T-cell (primary cell): ENCODE results near the gene ATL1. TPM values are rescaled to one million over a fixed set of nuclear protein-coding genes. Genes with fewer than 3 reads are reported as not detected.

Source experiments
- ATAC-seq, 4 experiments: fragments of 200-7000 bp in 3 of 4; fragments of 150-1000 bp in 1 of 4; cut with Tn5 transposase; replicated peaks in 1 of 4; 1 replicate in 3 of 4; 2 replicates in 1 of 4; pipeline ENCODE4 v1.10.0; 2021; ENCODE audit warnings: moderate library complexity in 3 of 4, mild to moderate bottlenecking in 2 of 4, moderate number of reproducible peaks in 1 of 4
- CTCF ChIA-PET, 2 donors: fragments of 300-600 bp; sonication (Branson Sonifier 250); formaldehyde crosslinking; loops; one replicate each; lab custom pipeline; 2022; ENCODE audit warnings: antibody characterized with exemption in 2 of 2; lab: Charles Lee
- POLR2A ChIA-PET, 2 donors: fragments of 300-600 bp; sonication (Branson Sonifier 250); formaldehyde crosslinking; loops; one replicate each; lab custom pipeline; 2022; ENCODE audit warnings: antibody characterized with exemption in 2 of 2; lab: Charles Lee
- DNase-seq, 35 experiments: peaks; one replicate each; pipeline versions ENCODE4 v3.0.0 to v3.0.0-alpha.2; 2013 to 2023
- H3K27ac ChIP-seq: one replicate; pipeline ENCODE4 v1.5.1; 2013; ENCODE audit warnings: low read length
- H3K27me3 ChIP-seq, 2 experiments: replicated peaks in 1 of 2; 1 replicate in 1 of 2; 2 replicates in 1 of 2; pipeline versions ENCODE4 v1.6.1 to v1.7.0; 2013; ENCODE audit warnings: low read length in 1 of 2, mixed read lengths in 1 of 2; ENCODE audit not compliant: control insufficient read depth in 2 of 2, insufficient read depth in 2 of 2; ENCODE audit errors: extremely low read depth in 1 of 2
- H3K36me3 ChIP-seq, 2 donors: 1 replicate in 1 of 2; 2 replicates in 1 of 2; pipeline versions ENCODE4 v1.6.1 to v1.7.0; 2013; ENCODE audit warnings: low read length in 1 of 2; ENCODE audit not compliant: control insufficient read depth in 2 of 2, insufficient read depth in 1 of 2; ENCODE audit errors: extremely low read depth in 1 of 2
- H3K4me1 ChIP-seq, 2 experiments: 1 replicate in 1 of 2; 2 replicates in 1 of 2; pipeline versions ENCODE4 v1.6.1 to v1.7.0; 2013; ENCODE audit warnings: low read length in 2 of 2, mixed read lengths in 1 of 2; ENCODE audit not compliant: insufficient read depth in 2 of 2, control insufficient read depth in 1 of 2; ENCODE audit errors: extremely low read depth in 1 of 2
- H3K4me3 ChIP-seq, 2 donors: 1 replicate in 1 of 2; 2 replicates in 1 of 2; pipeline versions ENCODE4 v1.5.1 to v1.7.0; 2013; ENCODE audit warnings: mild to moderate bottlenecking in 2 of 2, low read length in 1 of 2, moderate library complexity in 1 of 2; ENCODE audit not compliant: control insufficient read depth in 1 of 2; ENCODE audit errors: extremely low read depth in 1 of 2
- H3K9me3 ChIP-seq: 2 replicates; pipeline ENCODE4 v1.7.0; 2013
- H3K27ac Mint-ChIP-seq, 2 donors: one replicate each; pipeline ENCODE4 v1.8.0; 2020 to 2021; ENCODE audit warnings: mild to moderate bottlenecking in 2 of 2, mixed read lengths in 2 of 2
- H3K27me3 Mint-ChIP-seq, 2 donors: one replicate each; pipeline ENCODE4 v1.8.0; 2021 to 2022; ENCODE audit warnings: mixed read lengths in 2 of 2
- H3K36me3 Mint-ChIP-seq: one replicate; pipeline ENCODE4 v1.8.0; 2021; ENCODE audit warnings: mixed read lengths
- H3K4me1 Mint-ChIP-seq, 3 donors: one replicate each; pipeline ENCODE4 v1.8.0; 2020 to 2022; ENCODE audit warnings: mixed read lengths in 3 of 3, mild to moderate bottlenecking in 1 of 3
- H3K4me3 Mint-ChIP-seq, 3 donors: one replicate each; pipeline ENCODE4 v1.8.0; 2020 to 2022; ENCODE audit warnings: mild to moderate bottlenecking in 3 of 3, mixed read lengths in 3 of 3, moderate library complexity in 3 of 3
- H3K9me3 Mint-ChIP-seq, 3 donors: one replicate each; pipeline ENCODE4 v1.8.0; 2020 to 2022; ENCODE audit warnings: mixed read lengths in 3 of 3
- WGBS: methylation state at CpG from one replicate; pipeline ENCODE4 v1.1.5; 2013; ENCODE audit warnings: missing lambda C conversion rate; ENCODE audit not compliant: insufficient coverage; 5-methylcytosine and 5-hydroxymethylcytosine counted together
- total RNA-seq, 35 experiments: library from RNA in 6 of 35; stranded (reverse) in 6 of 35; fragments of 120-200 nt in 1 of 35; gene quantifications; one replicate each; pipeline versions ENCODE4 v1.2.1 to v1.2.4 and lab custom pipeline; 2013 to 2026

The ATL1 gene
- total RNA-seq (1 to 10 TPM; 1.2 to 3.2 (median 2.1) TPM), total RNA-seq (lab: John Stamatoyannopoulos, UW) (0.23 to 6.3 (median 2.0) reads per million in 29 experiments)
- 2.6 TPM for total RNA-seq (2013)

GRCh38 chr14:50559990-50560930, at the start of gene ATL1:
Gene ATL1 (plus strand): TSS chr14:50560145. CDS start chr14:50560266, 121 bp downstream.
- Mint-ChIP-seq H3K36me3 (no peaks in the 10 kb centered on the region), H3K27me3 (peaks cover 35 to 52% of the 10 kb centered on the region in 2 donors), H3K4me3 (peak within 1 kb of the TSS; percentile 74 to 77 (median 76)), H3K4me1 (peaks cover 8 to 13% (median 8%) of the 10 kb centered on the region in 3 donors), H3K27ac (no peak within 1 kb of the TSS), H3K9me3 (no peaks in the 10 kb centered on the region)
- DNase-seq, result peak in 31 of 35 experiments; percentile 5 to 55 (median 23)
- WGBS, result 2% methylated on average over 35 of the region's 66 CpGs
- ATAC-seq, result peak; percentile 76 to 81 (median 78)
- Histone ChIP-seq H3K4me1 (peaks cover 6 to 14% of the 10 kb centered on the region in 2 experiments), H3K36me3 (no peaks in the 10 kb centered on the region), H3K27me3 (peaks cover 0 to 22% of the 10 kb centered on the region in 2 experiments), H3K4me3 (peak within 1 kb of the TSS; percentile 53 to 71), H3K9me3 (no peaks in the 10 kb centered on the region), H3K27ac (no peak within 1 kb of the TSS)
- CTCF ChIA-PET, result interaction anchor here (0.6 to 1.5 kb wide), 3 partner anchors 17 to 511 kb away, joined by 4 to 5 read pairs (median 4); no protein-coding TSS in a partner anchor
- POLR2A ChIA-PET, result no interaction called here

GRCh38 chr14:50510157-50510556, 49.8 kb upstream of the ATL1 start:
- no peaks in the 10 kb centered on the region for H3K27me3 ChIP-seq
- Mint-ChIP-seq H3K9me3 (peaks cover 0 to 4% (median 0%) of the 10 kb centered on the region in 3 donors), H3K27ac (no peak overlapping the region), H3K27me3 (no peaks in the 10 kb centered on the region), H3K36me3 (peaks cover 35% of the 10 kb centered on the region), H3K4me3 (no peak overlapping the region), H3K4me1 (peaks cover 29 to 47% (median 34%) of the 10 kb centered on the region in 3 donors)
- no peak for DNase-seq
- no peaks in the 10 kb centered on the region for H3K36me3 ChIP-seq
- no peak overlapping the region for H3K27ac ChIP-seq
- H3K4me1 ChIP-seq, result no peaks in the 10 kb centered on the region
- no peak overlapping the region for H3K4me3 ChIP-seq
- H3K9me3 ChIP-seq, result no peaks in the 10 kb centered on the region
- ChIA-PET CTCF (no interaction called here), POLR2A (no interaction called here)
- no peak for ATAC-seq
- WGBS, result no CpG with 5 or more reads among the region's 7 CpGs

GRCh38 chr14:50512463-50512862, 47.5 kb upstream of the ATL1 start:
- Histone ChIP-seq H3K27ac (no peak overlapping the region), H3K9me3 (no peaks in the 10 kb centered on the region), H3K27me3 (no peaks in the 10 kb centered on the region), H3K4me3 (no peak overlapping the region), H3K36me3 (no peaks in the 10 kb centered on the region), H3K4me1 (no peaks in the 10 kb centered on the region)
- no peak overlapping the region for H3K4me3 Mint-ChIP-seq
- no CpG with 5 or more reads among the region's 4 CpGs for WGBS
- POLR2A ChIA-PET, result no interaction called here
- ATAC-seq (no peak), DNase-seq (no peak)
- no peak overlapping the region for H3K27ac Mint-ChIP-seq
- CTCF ChIA-PET, result no interaction called here
- no peaks in the 10 kb centered on the region for H3K27me3 Mint-ChIP-seq
- peaks cover 33% of the 10 kb centered on the region for H3K36me3 Mint-ChIP-seq
- H3K4me1 Mint-ChIP-seq, result peaks cover 18 to 40% (median 32%) of the 10 kb centered on the region in 3 donors
- H3K9me3 Mint-ChIP-seq, result peaks cover 0 to 4% (median 0%) of the 10 kb centered on the region in 3 donors

GRCh38 chr14:50516091-50516490, 43.9 kb upstream of the ATL1 start:
- Histone ChIP-seq H3K9me3 (no peaks in the 10 kb centered on the region), H3K4me3 (no peak overlapping the region), H3K36me3 (no peaks in the 10 kb centered on the region), H3K27me3 (no peaks in the 10 kb centered on the region), H3K27ac (no peak overlapping the region), H3K4me1 (peaks cover 0 to 5% of the 10 kb centered on the region in 2 experiments)
- peaks cover 11 to 28% (median 27%) of the 10 kb centered on the region in 3 donors for H3K4me1 Mint-ChIP-seq
- H3K36me3 Mint-ChIP-seq, result peaks cover 10% of the 10 kb centered on the region
- DNase-seq, result no peak
- ChIA-PET CTCF (interaction anchor here in 1 of 2 donors (0.8 kb wide), 1 partner anchor 181 kb away, joined by 8 read pairs; no protein-coding TSS in a partner anchor), POLR2A (interaction anchor here in 1 of 2 donors (0.6 to 1.5 kb wide), 2 partner anchors 166 to 400 kb away, joined by 4 to 5 read pairs; no protein-coding TSS in a partner anchor)
- H3K4me3 Mint-ChIP-seq, result no peak overlapping the region
- WGBS, result no CpG with 5 or more reads among the region's 2 CpGs
- no peaks in the 10 kb centered on the region for H3K27me3 Mint-ChIP-seq
- peaks cover 0 to 2% (median 0%) of the 10 kb centered on the region in 3 donors for H3K9me3 Mint-ChIP-seq
- H3K27ac Mint-ChIP-seq, result no peak overlapping the region
- no peak for ATAC-seq

- H3K27ac Mint-ChIP-seq, result peak overlapping the region; percentile 84 to 91
- Histone ChIP-seq H3K27ac (peak overlapping the region; percentile 57), H3K27me3 (no peaks in the 10 kb centered on the region), H3K9me3 (no peaks in the 10 kb centered on the region), H3K4me3 (no peak overlapping the region), H3K4me1 (peaks cover 11 to 18% of the 10 kb centered on the region in 2 experiments), H3K36me3 (no peaks in the 10 kb centered on the region)
- no peaks in the 10 kb centered on the region for H3K9me3 Mint-ChIP-seq
- WGBS, result no CpG with 5 or more reads among the region's 5 CpGs
- peak overlapping the region; percentile 44 to 63 (median 57) for H3K4me3 Mint-ChIP-seq
- ATAC-seq (peak; percentile 37 to 62 (median 51)), DNase-seq (peak in 6 of 35 experiments; percentile 1 to 43 (median 6))
- H3K27me3 Mint-ChIP-seq, result no peaks in the 10 kb centered on the region
- H3K4me1 Mint-ChIP-seq, result peaks cover 48 to 64% (median 61%) of the 10 kb centered on the region in 3 donors
- ChIA-PET CTCF (no interaction called here), POLR2A (interaction anchor here in 1 of 2 donors (0.7 kb wide), 1 partner anchor 518 kb away, joined by 4 read pairs; no protein-coding TSS in a partner anchor)
- peaks cover 5% of the 10 kb centered on the region for H3K36me3 Mint-ChIP-seq
Measured at GRCh38 chr14:50520947-50521815, 38.8 kb upstream of the ATL1 start.
